ENCODE data around the gene APOA5. TPM values are rescaled to one million over a fixed set of nuclear protein-coding genes. Genes with fewer than 3 reads are reported as not detected.

APOA5 gene
- total RNA-seq, 1 donor from 2014 or later: not detected

DNA sequence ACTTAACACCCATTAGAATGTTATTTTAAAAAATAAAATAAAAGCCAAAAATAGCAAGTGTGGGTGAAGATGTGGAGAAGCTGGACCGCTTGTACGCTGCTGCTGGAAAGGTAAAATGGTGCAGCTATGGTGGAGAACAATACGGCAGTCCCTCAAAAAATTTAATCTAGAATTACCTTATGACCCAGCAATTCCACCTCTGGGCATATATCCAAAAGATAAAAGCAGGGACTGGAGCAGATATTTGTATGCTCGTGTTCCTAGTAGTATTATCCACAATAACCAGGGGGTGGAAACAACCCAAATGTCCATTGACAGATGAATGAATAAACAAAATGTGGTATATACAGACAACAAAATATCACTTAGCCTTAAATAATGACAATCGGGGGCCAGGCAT is 6.1 kb upstream of the APOA5 start:
- no peak for DNase-seq (ENCODE audit: low spot score)
- H3K4me1 Mint-ChIP-seq (ENCODE audit: unreplicated experiment): no peaks in the 10 kb centered on the region
- H3K36me3 Mint-ChIP-seq (ENCODE audit: low read depth, unreplicated experiment): no peaks in the 10 kb centered on the region
- no peak overlapping the region for H3K4me3 Mint-ChIP-seq (ENCODE audit: unreplicated experiment)
- no peaks in the 10 kb centered on the region for H3K9me3 Mint-ChIP-seq (ENCODE audit: unreplicated experiment)
- TF ChIP-seq, protein P1, sequence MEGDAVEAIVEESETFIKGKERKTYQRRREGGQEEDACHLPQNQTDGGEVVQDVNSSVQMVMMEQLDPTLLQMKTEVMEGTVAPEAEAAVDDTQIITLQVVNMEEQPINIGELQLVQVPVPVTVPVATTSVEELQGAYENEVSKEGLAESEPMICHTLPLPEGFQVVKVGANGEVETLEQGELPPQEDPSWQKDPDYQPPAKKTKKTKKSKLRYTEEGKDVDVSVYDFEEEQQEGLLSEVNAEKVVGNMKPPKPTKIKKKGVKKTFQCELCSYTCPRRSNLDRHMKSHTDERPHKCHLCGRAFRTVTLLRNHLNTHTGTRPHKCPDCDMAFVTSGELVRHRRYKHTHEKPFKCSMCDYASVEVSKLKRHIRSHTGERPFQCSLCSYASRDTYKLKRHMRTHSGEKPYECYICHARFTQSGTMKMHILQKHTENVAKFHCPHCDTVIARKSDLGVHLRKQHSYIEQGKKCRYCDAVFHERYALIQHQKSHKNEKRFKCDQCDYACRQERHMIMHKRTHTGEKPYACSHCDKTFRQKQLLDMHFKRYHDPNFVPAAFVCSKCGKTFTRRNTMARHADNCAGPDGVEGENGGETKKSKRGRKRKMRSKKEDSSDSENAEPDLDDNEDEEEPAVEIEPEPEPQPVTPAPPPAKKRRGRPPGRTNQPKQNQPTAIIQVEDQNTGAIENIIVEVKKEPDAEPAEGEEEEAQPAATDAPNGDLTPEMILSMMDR (IDR thresholded peaks at IDR 0.05; ENCODE audit: unreplicated experiment): no peak
- H3K27ac Mint-ChIP-seq (ENCODE audit: unreplicated experiment): no peak overlapping the region
- H3K27me3 Mint-ChIP-seq (ENCODE audit: unreplicated experiment): peaks cover 2% of the 10 kb centered on the region

DNA sequence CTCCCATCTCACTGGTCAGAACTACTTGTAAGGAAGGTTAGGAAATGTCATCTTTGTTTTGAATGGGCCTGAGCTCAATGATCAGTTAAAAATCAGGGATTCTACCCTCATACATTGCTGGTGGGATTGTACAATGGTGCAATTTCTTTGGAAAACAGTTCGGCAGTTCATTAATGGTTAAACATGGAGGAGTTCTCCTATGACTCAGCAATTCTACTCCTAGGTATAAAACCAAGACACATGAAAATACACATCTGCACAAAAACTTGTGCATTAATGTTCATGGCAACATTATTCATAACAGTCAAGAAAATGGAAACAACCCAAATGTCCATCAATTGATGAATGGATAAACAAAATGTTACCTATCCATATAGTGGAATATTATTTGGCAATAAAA is 4.9 kb upstream of the APOA5 start:
- H3K4me1 Mint-ChIP-seq (ENCODE audit: unreplicated experiment): no peaks in the 10 kb centered on the region
- TF ChIP-seq, protein P1 (IDR thresholded peaks at IDR 0.05; ENCODE audit: unreplicated experiment): no peak
- H3K36me3 Mint-ChIP-seq (ENCODE audit: low read depth, unreplicated experiment): no peaks in the 10 kb centered on the region
- no peak overlapping the region for H3K4me3 Mint-ChIP-seq (ENCODE audit: unreplicated experiment)
- DNase-seq (ENCODE audit: low spot score): no peak
- H3K27ac Mint-ChIP-seq (ENCODE audit: unreplicated experiment): no peak overlapping the region
- H3K27me3 Mint-ChIP-seq (ENCODE audit: unreplicated experiment): peaks cover 5% of the 10 kb centered on the region
- H3K9me3 Mint-ChIP-seq (ENCODE audit: unreplicated experiment): no peaks in the 10 kb centered on the region

DNA sequence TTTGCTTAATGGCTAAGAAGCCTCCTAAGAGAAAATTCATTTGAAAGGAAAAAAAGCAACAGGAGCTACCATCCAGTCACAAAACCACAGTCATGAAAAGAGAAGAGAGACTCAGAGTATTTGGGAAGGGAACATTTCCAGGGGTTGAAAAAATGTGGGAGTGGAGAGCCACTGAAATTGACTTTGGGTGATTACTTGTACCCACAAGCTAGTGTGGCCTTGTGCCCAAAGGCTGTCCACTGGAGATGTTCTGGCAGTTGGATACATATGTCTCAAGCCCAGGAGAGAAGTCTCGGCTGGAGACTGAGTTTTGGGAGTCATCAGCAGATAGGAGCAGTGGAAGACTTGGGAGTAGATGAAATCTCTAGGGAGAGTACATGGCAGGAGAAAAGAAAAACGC is 3.2 kb upstream of the APOA5 start:
- H3K27me3 Mint-ChIP-seq (ENCODE audit: unreplicated experiment): peaks cover 6% of the 10 kb centered on the region
- H3K4me1 Mint-ChIP-seq (ENCODE audit: unreplicated experiment): no peaks in the 10 kb centered on the region
- H3K36me3 Mint-ChIP-seq (ENCODE audit: low read depth, unreplicated experiment): no peaks in the 10 kb centered on the region
- H3K27ac Mint-ChIP-seq (ENCODE audit: unreplicated experiment): no peak overlapping the region
- TF ChIP-seq, protein P1 (IDR thresholded peaks at IDR 0.05; ENCODE audit: unreplicated experiment): no peak
- no peak overlapping the region for H3K4me3 Mint-ChIP-seq (ENCODE audit: unreplicated experiment)
- no peak for DNase-seq (ENCODE audit: low spot score)
- H3K9me3 Mint-ChIP-seq (ENCODE audit: unreplicated experiment): no peaks in the 10 kb centered on the region

DNA sequence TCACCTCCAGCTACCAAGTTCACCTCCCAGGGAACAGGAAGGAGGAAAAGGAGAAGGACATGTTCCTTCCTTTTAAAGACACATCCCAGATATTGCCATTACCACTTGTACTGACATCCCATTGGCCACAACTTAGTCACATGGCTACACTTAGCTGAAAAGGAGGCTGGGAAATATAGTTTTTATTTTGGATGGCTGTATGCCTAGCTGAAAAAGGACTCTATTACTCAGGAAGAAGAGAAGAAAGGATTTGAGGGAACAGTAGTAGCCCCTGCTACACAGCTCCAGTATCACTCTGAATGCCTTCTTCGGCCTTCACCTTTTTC is 2.1 kb upstream of the APOA5 start:
- H3K9me3 Mint-ChIP-seq (ENCODE audit: unreplicated experiment): no peaks in the 10 kb centered on the region
- H3K4me1 Mint-ChIP-seq (ENCODE audit: unreplicated experiment): no peaks in the 10 kb centered on the region
- DNase-seq (ENCODE audit: low spot score): no peak
- H3K27me3 Mint-ChIP-seq (ENCODE audit: unreplicated experiment): peaks cover 6% of the 10 kb centered on the region
- no peak overlapping the region for H3K27ac Mint-ChIP-seq (ENCODE audit: unreplicated experiment)
- H3K4me3 Mint-ChIP-seq (ENCODE audit: unreplicated experiment): no peak overlapping the region
- TF ChIP-seq, protein P1 (IDR thresholded peaks at IDR 0.05; ENCODE audit: unreplicated experiment): no peak
- no peaks in the 10 kb centered on the region for H3K36me3 Mint-ChIP-seq (ENCODE audit: low read depth, unreplicated experiment)

DNA sequence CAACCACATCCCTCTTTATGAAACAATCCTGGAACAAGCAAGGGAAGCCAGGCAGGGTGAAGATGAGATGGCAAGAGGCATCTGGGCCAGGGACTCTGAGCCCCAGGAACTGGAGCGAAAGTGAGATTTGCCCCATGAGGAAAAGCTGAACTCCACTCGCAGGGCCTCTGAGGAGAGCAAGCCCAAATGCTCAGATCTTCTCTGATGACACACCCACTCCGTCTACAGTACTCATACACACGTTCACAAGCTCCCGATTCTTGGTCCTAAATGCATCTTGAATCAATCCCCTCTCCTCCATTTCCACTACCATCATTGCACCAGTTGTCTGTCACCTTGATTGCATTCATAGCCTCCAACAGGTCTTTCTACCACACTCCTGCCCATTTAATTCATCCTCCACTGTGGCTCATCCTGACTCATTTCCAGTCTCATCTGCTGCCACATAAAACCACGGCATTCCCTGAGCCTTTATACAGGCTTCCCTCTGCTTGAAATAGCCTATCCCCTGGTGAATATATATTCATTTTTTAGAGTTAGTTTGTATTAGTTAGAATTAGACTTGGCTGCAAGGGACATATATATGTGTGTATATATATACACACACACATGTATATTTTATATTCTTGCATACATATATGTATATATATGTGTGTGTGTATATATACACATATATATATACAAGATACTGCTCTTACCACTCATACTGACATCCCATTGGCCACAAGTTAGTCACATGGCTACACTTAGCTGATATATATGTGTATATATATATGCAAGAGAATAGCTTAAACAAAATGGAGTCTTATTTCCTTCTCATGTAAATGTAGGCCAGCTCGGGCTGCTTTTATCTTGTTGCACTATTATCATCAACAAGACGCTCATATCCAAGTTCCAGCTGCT is 1.4 kb upstream of the APOA5 start:
- Mint-ChIP-seq H3K9me3 (ENCODE audit: unreplicated experiment) (no peaks in the 10 kb centered on the region), H3K27ac (ENCODE audit: unreplicated experiment) (no peak overlapping the region), H3K4me1 (ENCODE audit: unreplicated experiment) (peaks cover 5% of the 10 kb centered on the region), H3K36me3 (ENCODE audit: low read depth, unreplicated experiment) (no peaks in the 10 kb centered on the region), H3K4me3 (ENCODE audit: unreplicated experiment) (no peak overlapping the region), H3K27me3 (ENCODE audit: unreplicated experiment) (peaks cover 10% of the 10 kb centered on the region)
- DNase-seq (ENCODE audit: low spot score): no peak
- TF ChIP-seq, protein P1 (IDR thresholded peaks at IDR 0.05; ENCODE audit: unreplicated experiment): no peak

All from endothelial cell (in vitro differentiated cells).